ENCODE measurements around the gene PRPF38B. TPM values are rescaled to one million over a fixed set of nuclear protein-coding genes. Genes with fewer than 3 reads are reported as not detected.
A peak's percentile ranks its signal among the peaks of the same experiment; 100 is the strongest.

PRPF38B gene
- total and polyA plus RNA-seq, 2 of the 8 experiments (the other 6 are each of a cell fraction or from before 2014, with no cell fraction given) = 16.6 to 50.6 TPM

- no peak overlapping the region for H3K4ac ChIP-seq (replicated peaks; ENCODE audit: insufficient read length, low read depth, low read length)
- FAIRE-seq (peak; percentile 66), DNase-seq (ENCODE audit: low read depth in 1 of 2, low spot score in 2 of 2) (peak in 1 of 2 experiments; percentile 74)
- no peaks in the 10 kb centered on the region for H3K79me2 ChIP-seq (ENCODE audit: control insufficient read depth in 1 of 2, insufficient read depth in 2 of 2, low read length in 2 of 2)
- H3K4me2 ChIP-seq (ENCODE audit: insufficient read depth in 1 of 2, low read depth in 2 of 2, low read length in 2 of 2) = no peak overlapping the region
- no peak overlapping the region for H3K27ac ChIP-seq (ENCODE audit: low read depth, low read length)
- no peak overlapping the region for H2AFZ ChIP-seq (ENCODE audit: low read length)
- H4K20me1 ChIP-seq (replicated peaks in 1 of 2; ENCODE audit: control insufficient read depth in 1 of 2, insufficient read depth in 2 of 2, low read length in 2 of 2) = no peaks in the 10 kb centered on the region
- H2AK5ac ChIP-seq (ENCODE audit: low read depth, low read length) = no peak overlapping the region
- no peak overlapping the region for H2BK20ac ChIP-seq (ENCODE audit: low read length)
- no peak overlapping the region for H2BK15ac ChIP-seq (ENCODE audit: low read length)
- H3K36me3 ChIP-seq (ENCODE audit: control insufficient read depth in 2 of 4, insufficient read depth in 4 of 4, low read length in 3 of 4) = no peaks in the 10 kb centered on the region
- H3K23me2 ChIP-seq (ENCODE audit: low read depth, low read length) = no peaks in the 10 kb centered on the region
- no peak overlapping the region for H3K56ac ChIP-seq (replicated peaks; ENCODE audit: insufficient read length, low read depth, low read length)
- no peaks in the 10 kb centered on the region for H3K79me1 ChIP-seq (ENCODE audit: low read depth, low read length)
- H2BK5ac ChIP-seq (ENCODE audit: low read depth, low read length) = no peak overlapping the region
- no peak overlapping the region for H4K91ac ChIP-seq (replicated peaks; ENCODE audit: insufficient read length, low read length)
- no peak overlapping the region for H4K8ac ChIP-seq (ENCODE audit: extremely low read depth, insufficient read depth, low read length)
- H3K4me3 ChIP-seq (ENCODE audit: extremely low read depth in 1 of 4, insufficient read depth in 2 of 4, low read depth in 3 of 4, low read length in 4 of 4) = no peak overlapping the region
- H2BK120ac ChIP-seq (replicated peaks; ENCODE audit: low read depth, low read length) = no peak overlapping the region
- H3K23ac ChIP-seq (ENCODE audit: insufficient read length) = no peak overlapping the region
- H3K18ac ChIP-seq (ENCODE audit: extremely low read depth, low read length) = no peak overlapping the region; the same call in 1 of the 2 replicates
- H3K14ac ChIP-seq (ENCODE audit: insufficient read length) = no peak overlapping the region
- H3K4me1 ChIP-seq (replicated peaks in 1 of 4; ENCODE audit: control insufficient read depth in 3 of 4, insufficient read depth in 4 of 4, low read length in 3 of 4) = no peaks in the 10 kb centered on the region
- no peaks in the 10 kb centered on the region for H3K9me3 ChIP-seq (ENCODE audit: insufficient read depth in 2 of 2, low read depth in 1 of 2, low read length in 1 of 2)
- POLR2A ChIA-PET (ENCODE audit: partially characterized antibody) = interaction anchor here (0.9 to 3.3 kb wide), 3 partner anchors 8 to 53 kb away, joined by 3 to 21 read pairs (median 4); partner anchors contain the start of gene PRPF38B
- 78 to 100% methylated on average over 1 to 7 of the region's 7 CpGs for WGBS, 2 experiments (ENCODE audit: extremely low coverage in 1 of 2, insufficient coverage in 1 of 2, insufficient read length in 1 of 2, insufficient replicate concordance in 2 of 2, low coverage in 1 of 2, low lambda C conversion rate in 2 of 2, missing lambda C conversion rate in 1 of 2)
- CTCF ChIA-PET (ENCODE audit: partially characterized antibody) = interaction anchor here (0.6 to 6.3 kb wide), 20 partner anchors 9 to 206 kb away, joined by 3 to 29 read pairs (median 4); partner anchors contain the start of genes HENMT1 and PRPF38B
- no peaks in the 10 kb centered on the region for H3K27me3 ChIP-seq (replicated peaks in 1 of 4; ENCODE audit: control insufficient read depth in 3 of 4, extremely low read depth in 1 of 4, insufficient read depth in 3 of 4, low read length in 3 of 4)
- no peak overlapping the region for H4K5ac ChIP-seq (ENCODE audit: insufficient read length, low read depth, low read length)
- H3K9ac ChIP-seq (replicated peaks in 1 of 4; ENCODE audit: extremely low read depth in 1 of 4, low read depth in 3 of 4, low read length in 3 of 4) = no peak overlapping the region
- no peak overlapping the region for H2BK12ac ChIP-seq (ENCODE audit: low read depth, low read length)
- TF ChIP-seq POU5F1 (IDR thresholded peaks at IDR 0.05; ENCODE audit: low read depth, low read length) (no peak), BRCA1 (IDR thresholded peaks at IDR 0.05; ENCODE audit: low read depth, low read length) (no peak), RAD21 (IDR thresholded peaks at IDR 0.05 in 1 of 2, conservative IDR thresholded peaks at IDR 0.05 in 1 of 2; ENCODE audit: low read depth in 2 of 2, low read length in 2 of 2) (peak; percentile 51 to 69), GTF2F1 (IDR thresholded peaks at IDR 0.05; ENCODE audit: borderline replicate concordance, low read depth, low read length) (no peak), ASH2L (IDR thresholded peaks at IDR 0.05; ENCODE audit: low read length) (no peak), SIRT6 (IDR thresholded peaks at IDR 0.05; ENCODE audit: low read length) (no peak), CHD1 (IDR thresholded peaks at IDR 0.05; ENCODE audit: low read depth, low read length) (no peak), EZH2 (IDR thresholded peaks at IDR 0.05; ENCODE audit: low read depth, low read length, severe bottlenecking) (no peak), POLR2A (IDR thresholded peaks at IDR 0.05; ENCODE audit: control extremely low read depth in 1 of 2, low read depth in 2 of 2, low read length in 2 of 2) (no peak), KDM1A (IDR thresholded peaks at IDR 0.05; ENCODE audit: borderline replicate concordance, low read length) (no peak), KDM4A (IDR thresholded peaks at IDR 0.05; ENCODE audit: low read depth, low read length, severe bottlenecking) (no peak), TBP (IDR thresholded peaks at IDR 0.05; ENCODE audit: low read depth, low read length) (peak; percentile 74), BACH1 (IDR thresholded peaks at IDR 0.05; ENCODE audit: low read length) (no peak)
Measured at GRCh38 chr1:108708691-108709660, 16.9 kb downstream of the PRPF38B start.

Data from H1 (cell line).